Muscle of arm (tissue), 12 donors: ENCODE measurements around the gene CCIN. TPM values are rescaled to one million over a fixed set of nuclear protein-coding genes. Genes with fewer than 3 reads are reported as not detected.

Source experiments
- polyA plus RNA-seq, 12 donors: library from polyadenylated mRNA; unstranded; fragments of 120-200 nt; gene quantifications; one replicate each; pipeline ENCODE4 v1.2.1, GENCODE V29; 2013; ENCODE audit not compliant: insufficient read length in 12 of 12

CCIN gene
- polyA plus RNA-seq, 12 donors, result 0.45 to 2.0 (median 0.76) TPM; not detected in 2

Other genes with a start within 250 kb of the CCIN start
- under 1 TPM in 6 of 12 donors, not detected in 6; 0.22 to 0.48 (median 0.29) TPM for gene OR2S2, start 211.2 kb upstream of the CCIN start, polyA plus RNA-seq
- 10 to 100 TPM in 11 of 12 donors, not detected in 1; 21.7 to 62.1 (median 29.2) TPM for gene RECK, start 132.5 kb upstream of the CCIN start, polyA plus RNA-seq
- gene GLIPR2, start 32.7 kb upstream of the CCIN start, polyA plus RNA-seq, result 100 to 1,000 TPM in 8 of 12 donors, 10 to 100 TPM in 3, not detected in 1; 85.2 to 231 (median 113) TPM
- 100 to 1,000 TPM in 10 of 12 donors, 10 to 100 TPM in 1, not detected in 1; 97.4 to 147 (median 112) TPM for gene CLTA, start 21.5 kb downstream of the CCIN start, polyA plus RNA-seq
- gene GNE, start 89.1 kb downstream of the CCIN start, polyA plus RNA-seq, result 10 to 100 TPM in 11 of 12 donors, not detected in 1; 13.2 to 18.3 (median 14.7) TPM
- gene RNF38, start 230.9 kb downstream of the CCIN start, polyA plus RNA-seq, result 10 to 100 TPM in 11 of 12 donors, not detected in 1; 24.4 to 31.8 (median 28.8) TPM